Spleen (tissue), 11 donors: ENCODE results near the gene DTL. TPM values are rescaled to one million over a fixed set of nuclear protein-coding genes. Genes with fewer than 3 reads are reported as not detected.

ENCODE experiments used
- DNase-seq: peaks from one replicate; pipeline ENCODE4 v3.0.0-alpha.2; 2020
- H3K27ac ChIP-seq, 8 donors: fragments of 200-600 bp; sonication (generic) in 7 of 8; 1 replicate in 4 of 8; 2 replicates in 4 of 8; pipeline versions ENCODE4 v1.5.0 to v1.8.0; 2016 to 2021; ENCODE audit warnings: inconsistent platforms in 4 of 8, mild to moderate bottlenecking in 4 of 8, moderate library complexity in 1 of 8
- H3K27me3 ChIP-seq, 7 donors: fragments of 200-600 bp; sonication (generic) in 6 of 7; replicated peaks in 1 of 7; 1 replicate in 4 of 7; 2 replicates in 3 of 7; pipeline versions ENCODE4 v1.5.0 to v1.8.0; 2016 to 2021; ENCODE audit warnings: inconsistent platforms in 3 of 7, mild to moderate bottlenecking in 1 of 7
- H3K36me3 ChIP-seq, 6 donors: fragments of 200-600 bp; sonication (generic) in 5 of 6; 1 replicate in 4 of 6; 2 replicates in 2 of 6; pipeline versions ENCODE4 v1.5.0 to v1.8.0; 2016 to 2021; ENCODE audit warnings: inconsistent platforms in 2 of 6
- H3K4me1 ChIP-seq, 6 donors: fragments of 200-600 bp; sonication (generic) in 5 of 6; 1 replicate in 3 of 6; 2 replicates in 3 of 6; pipeline versions ENCODE4 v1.5.0 to v1.8.0; 2016 to 2021; ENCODE audit warnings: inconsistent platforms in 3 of 6
- H3K4me3 ChIP-seq, 8 donors: fragments of 200-600 bp; sonication (generic) in 7 of 8; 1 replicate in 4 of 8; 2 replicates in 4 of 8; pipeline versions ENCODE4 v1.5.0 to v1.8.0; 2016 to 2021; ENCODE audit warnings: inconsistent platforms in 4 of 8, mild to moderate bottlenecking in 4 of 8, moderate library complexity in 2 of 8
- H3K9me3 ChIP-seq, 8 donors: fragments of 200-600 bp; sonication (generic) in 7 of 8; 1 replicate in 4 of 8; 2 replicates in 4 of 8; pipeline versions ENCODE4 v1.5.0 to v1.8.0; 2016 to 2021; ENCODE audit warnings: inconsistent platforms in 4 of 8
- CTCF ChIP-seq, 11 experiments: fragments of 200-600 bp in 7 of 11; fragments of 450-650 bp in 4 of 11; sonication (generic) in 4 of 11; IDR thresholded peaks in 8 of 11; conservative IDR thresholded peaks in 3 of 11; 1 replicate in 7 of 11; 2 replicates in 4 of 11; pipeline versions ENCODE4 v1.4.0 to v1.8.0; 2016 to 2021; ENCODE audit warnings: antibody characterized with exemption in 11 of 11, inconsistent platforms in 4 of 11, mild to moderate bottlenecking in 1 of 11
- POLR2A ChIP-seq, 3 donors: fragments of 450-650 bp; IDR thresholded peaks; one replicate each; pipeline ENCODE4 v1.5.1; 2017; ENCODE audit warnings: antibody characterized with exemption in 3 of 3, mild to moderate bottlenecking in 1 of 3
- POLR2AphosphoS5 ChIP-seq, 3 donors: sonication (generic); formaldehyde crosslinking; IDR thresholded peaks; one replicate each; pipeline ENCODE4 v1.5.1; 2017; ENCODE audit warnings: antibody characterized with exemption in 3 of 3
- WGBS, 5 donors: extraction: QIAGEN DNeasy Blood & Tissue Kit in 3 of 5; methylation state at CpG; one replicate each; pipeline versions ENCODE4 v1.1.5 to v1.1.7; 2013 to 2018; 5-methylcytosine and 5-hydroxymethylcytosine counted together
- intact Hi-C: fragments of 100-400 bp; cut with DNase I; formaldehyde crosslinking; loops from one replicate; pipeline ENCODE4 v1.15.0; 2023; ENCODE audit warnings: low total_unique reads
- polyA plus RNA-seq, 3 donors: library from polyadenylated mRNA; stranded (reverse); fragments of 200-250 nt; gene quantifications; one replicate each; pipeline ENCODE4 v1.2.1, GENCODE V29; 2013
- total RNA-seq, 7 donors: library from RNA; depleted of rRNA in 3 of 7; stranded (reverse); fragments of >200 nt in 3 of 7; fragmentation: NEBNext Ultra II Directional in 4 of 7; extraction: Animal tissue kit (Norgen Biotek cat#: 25700) in 4 of 7; gene quantifications; one replicate each; pipeline versions ENCODE4 v1.1.0 to v1.2.1, GENCODE V29; 2016 to 2021
- donor health status: healthy with polysubstance abuse.
- donor health status: DM: no; HTN: no; CAD: no; lungs with moderate emphysema.
- donor health status: DM: no; HTN: no; CAD: no.
- donor health status: Bipolar disorder and iron deficiency.
- donor health status: healthy.
- donor health status: DM: no; HTN: no; CAD: no.
- donor health status: DM: yes; HTN: yes; CAD: no.

The DTL gene
- total and polyA plus RNA-seq, 10 donors, result 0.76 to 15.7 (median 9.2) TPM

- Histone ChIP-seq H3K27me3 (no peaks in the 10 kb centered on the region), H3K9me3 (peaks cover 0 to 26% (median 21%) of the 10 kb centered on the region in 8 donors), H3K4me1 (no peaks in the 10 kb centered on the region), H3K36me3 (peaks cover 0 to 5% (median 0%) of the 10 kb centered on the region in 6 donors), H3K4me3 (no peak overlapping the region), H3K27ac (no peak overlapping the region)
- intact Hi-C loops, result loop anchor here (5.0 kb wide), 1 partner anchor 306 kb away; no protein-coding TSS in a partner anchor
- DNase-seq, result no peak
- 80 to 88% (median 81%) methylated on average over 6 of the region's 6 CpGs for WGBS, 5 donors
- TF ChIP-seq POLR2A (IDR thresholded peaks at IDR 0.05), result no peak
- no peak for TF ChIP-seq CTCF (IDR thresholded peaks at IDR 0.05 in 8 of 11, conservative IDR thresholded peaks at IDR 0.05 in 3 of 11)
- TF ChIP-seq POLR2AphosphoS5 (IDR thresholded peaks at IDR 0.05), result no peak
Measured at GRCh38 chr1:212060632-212061472, 25.3 kb downstream of the DTL start.

- no peak for DNase-seq
- intact Hi-C loops, result loop anchor here (5.0 kb wide), 1 partner anchor 304 kb away; no protein-coding TSS in a partner anchor
- H3K27ac ChIP-seq, result no peak overlapping the region
Measured at GRCh38 chr1:212062832-212063438, 27.4 kb downstream of the DTL start.

GRCh38 chr1:212067787-212068186 lies 32.2 kb downstream of the DTL start:
- TF ChIP-seq POLR2A (IDR thresholded peaks at IDR 0.05), result no peak
- TF ChIP-seq CTCF (IDR thresholded peaks at IDR 0.05 in 8 of 11, conservative IDR thresholded peaks at IDR 0.05 in 3 of 11), result no peak
- TF ChIP-seq POLR2AphosphoS5 (IDR thresholded peaks at IDR 0.05), result no peak
- no peak for DNase-seq
- Histone ChIP-seq H3K4me1 (peaks cover 0 to 16% (median 0%) of the 10 kb centered on the region in 6 donors), H3K4me3 (peak overlapping the region in 1 of 8 donors; percentile 30), H3K27ac (peak overlapping the region in 7 of 8 donors; percentile 39 to 61 (median 46)), H3K36me3 (no peaks in the 10 kb centered on the region), H3K27me3 (no peaks in the 10 kb centered on the region), H3K9me3 (no peaks in the 10 kb centered on the region)
- intact Hi-C loops, result loop anchor here (5.0 kb wide), 1 partner anchor 225 kb away; no protein-coding TSS in a partner anchor
- WGBS, 5 donors, result 68 to 90% (median 82%) methylated on average over 3 of the region's 3 CpGs

More at GRCh38 chr1:212062832-212063438, 27.4 kb downstream of the DTL start:
- Histone ChIP-seq H3K4me1 (peaks cover 0 to 9% (median 0%) of the 10 kb centered on the region in 6 donors), H3K4me3 (no peak overlapping the region), H3K36me3 (no peaks in the 10 kb centered on the region), H3K9me3 (peaks cover 0 to 5% (median 1%) of the 10 kb centered on the region in 8 donors), H3K27me3 (no peaks in the 10 kb centered on the region)
- 87 to 92% (median 89%) methylated on average over 5 of the region's 5 CpGs for WGBS, 5 donors
- TF ChIP-seq POLR2A (IDR thresholded peaks at IDR 0.05) (no peak), CTCF (IDR thresholded peaks at IDR 0.05 in 8 of 11, conservative IDR thresholded peaks at IDR 0.05 in 3 of 11) (peak; percentile 8 to 75 (median 57)), POLR2AphosphoS5 (IDR thresholded peaks at IDR 0.05) (no peak)
